Measurements from ENCODE around the gene HCFC1R1.

HCFC1R1 gene

DNA sequence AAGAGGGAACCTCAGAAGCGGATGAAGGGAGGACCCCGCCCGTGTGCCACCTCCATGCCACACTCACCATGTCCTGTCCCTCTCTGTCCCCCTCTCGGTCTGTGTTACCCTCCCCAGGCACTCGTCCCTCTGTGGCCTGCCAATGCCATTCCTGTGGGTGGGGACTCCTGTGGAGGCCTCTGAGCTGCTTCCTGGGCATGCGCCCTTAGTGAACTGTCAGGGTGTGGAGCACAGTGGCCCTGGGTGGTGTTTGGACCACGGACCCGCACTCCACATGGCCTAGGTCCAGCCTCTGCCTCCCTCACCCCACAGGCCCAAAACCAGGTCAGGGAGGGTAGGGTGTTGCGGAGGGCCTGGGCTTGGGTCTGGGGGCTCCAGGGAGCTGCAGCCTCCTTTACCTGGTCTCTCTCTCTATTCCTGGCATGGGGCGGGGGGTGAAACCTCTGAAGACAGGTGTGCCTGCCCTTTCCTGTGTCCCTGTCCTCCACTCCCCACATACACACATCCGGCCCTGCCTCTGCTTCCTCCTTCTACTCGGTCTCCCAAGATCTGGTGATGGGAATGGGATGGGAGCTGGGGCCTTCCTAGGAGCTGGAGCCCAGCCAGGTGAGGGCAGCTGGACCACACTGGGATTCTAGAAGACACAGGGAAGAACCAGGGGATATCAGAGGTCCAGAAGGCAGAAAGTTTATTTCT is 32.0 kb downstream of the HCFC1R1 start:
- DNase-seq, result no peak

DNA sequence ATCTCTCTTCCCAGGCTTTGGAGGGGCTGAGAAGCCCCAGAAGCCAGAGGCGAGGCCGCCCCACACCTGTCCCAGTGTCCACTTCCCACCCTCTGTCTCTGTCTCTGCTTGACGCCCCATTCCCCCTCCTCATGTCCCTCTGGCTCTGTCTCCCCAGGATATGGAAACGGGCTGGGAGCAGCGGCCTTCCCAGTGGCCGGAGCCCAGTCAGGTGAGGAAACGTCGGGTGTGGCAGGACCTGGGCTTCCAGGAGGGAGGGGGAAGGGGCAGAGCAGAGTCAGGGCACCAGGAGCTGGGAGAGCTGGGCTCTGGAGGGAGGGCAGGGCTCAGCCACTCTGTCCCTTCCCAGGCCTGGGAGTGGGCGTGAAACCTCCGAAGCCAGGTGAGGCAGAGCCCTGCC is 32.9 kb downstream of the HCFC1R1 start:
- no peak for DNase-seq

DNA sequence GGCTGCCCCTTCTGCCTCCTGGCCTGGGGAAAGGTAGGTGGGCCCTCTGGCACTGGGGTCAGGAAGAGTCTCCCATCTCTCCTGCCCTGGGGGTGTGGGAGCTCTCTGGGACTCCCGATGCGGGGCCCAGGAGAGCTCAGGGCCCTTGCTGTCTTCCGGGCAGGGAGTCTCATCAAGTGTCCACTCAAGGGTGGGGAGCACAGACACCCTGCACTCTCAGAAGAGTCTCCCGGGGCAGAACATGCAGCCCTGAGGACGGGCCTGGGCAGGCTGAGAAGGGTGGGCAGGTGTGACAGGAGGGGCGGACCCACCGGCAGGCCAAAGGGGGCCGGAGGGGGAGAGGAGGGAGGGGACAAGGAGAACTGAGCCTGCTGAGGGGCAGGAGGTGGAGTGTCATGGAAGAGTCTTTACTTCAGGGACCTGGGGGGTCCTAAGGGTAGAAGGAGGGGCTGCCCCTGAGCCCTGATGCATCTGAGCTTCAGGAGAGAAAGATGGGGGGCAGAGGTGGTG is 35.1 kb downstream of the HCFC1R1 start:
- no peak for DNase-seq

- no peak for DNase-seq
These were observed 35.9 kb downstream of the HCFC1R1 start for GRCh38 chr16:2987833-2988232.

DNA sequence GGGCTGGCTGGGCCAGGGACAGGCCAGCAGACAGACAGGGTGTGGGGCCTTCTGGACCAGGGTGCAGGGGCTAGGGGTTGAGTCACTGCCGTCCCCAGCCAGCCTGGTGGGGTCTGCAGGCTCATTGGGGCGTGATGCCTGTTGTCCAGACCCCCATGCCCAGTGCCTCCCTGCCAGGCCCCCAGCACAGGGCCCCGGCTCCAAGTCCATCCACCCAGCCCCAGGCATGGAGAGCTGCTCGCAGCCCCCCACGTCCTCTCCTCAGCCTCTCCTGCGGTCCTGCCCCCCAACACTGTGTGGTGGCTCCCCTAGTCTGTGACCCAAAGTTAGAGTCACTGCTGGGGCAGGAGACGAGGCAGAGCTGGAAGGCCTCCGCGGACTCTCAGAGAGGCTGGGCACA is 36.5 kb downstream of the HCFC1R1 start:
- DNase-seq, result no peak

DNA sequence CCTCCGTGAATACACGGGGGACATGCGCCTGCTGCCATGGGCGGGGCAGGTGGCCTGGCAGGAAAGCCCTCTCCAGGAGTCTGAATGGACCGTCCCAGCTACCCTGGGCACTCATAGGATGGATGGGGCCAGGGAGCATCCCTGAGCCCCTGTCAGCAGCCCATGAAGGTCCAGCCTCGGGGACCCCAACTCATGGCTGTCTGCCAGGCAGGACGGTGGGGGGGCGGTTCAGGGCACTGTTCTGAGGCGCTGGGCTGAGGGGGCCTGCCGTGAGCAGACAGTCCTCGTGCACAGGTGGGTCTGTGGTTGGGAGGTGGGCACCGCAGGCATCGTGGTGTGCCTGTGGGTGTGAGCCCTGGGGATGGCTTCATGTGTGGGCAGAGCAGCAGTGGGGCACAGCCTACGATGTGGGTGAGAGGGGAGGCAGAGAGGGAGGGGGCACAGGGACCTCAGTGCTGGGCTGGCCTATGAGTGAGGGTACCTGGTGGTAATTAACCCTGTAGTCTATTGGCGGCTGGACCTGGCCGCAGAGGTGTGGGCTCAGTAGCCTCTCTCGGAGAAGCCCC is 37.0 kb downstream of the HCFC1R1 start:
- no peak for DNase-seq

GRCh38 chr16:2985893-2986355 is 37.8 kb downstream of the HCFC1R1 start:
- no peak for DNase-seq

GRCh38 chr16:2985462-2985861 is 38.3 kb downstream of the HCFC1R1 start:
- no peak for DNase-seq

- DNase-seq, result no peak
These were observed 40.0 kb downstream of the HCFC1R1 start for GRCh38 chr16:2983706-2984136.

DNA sequence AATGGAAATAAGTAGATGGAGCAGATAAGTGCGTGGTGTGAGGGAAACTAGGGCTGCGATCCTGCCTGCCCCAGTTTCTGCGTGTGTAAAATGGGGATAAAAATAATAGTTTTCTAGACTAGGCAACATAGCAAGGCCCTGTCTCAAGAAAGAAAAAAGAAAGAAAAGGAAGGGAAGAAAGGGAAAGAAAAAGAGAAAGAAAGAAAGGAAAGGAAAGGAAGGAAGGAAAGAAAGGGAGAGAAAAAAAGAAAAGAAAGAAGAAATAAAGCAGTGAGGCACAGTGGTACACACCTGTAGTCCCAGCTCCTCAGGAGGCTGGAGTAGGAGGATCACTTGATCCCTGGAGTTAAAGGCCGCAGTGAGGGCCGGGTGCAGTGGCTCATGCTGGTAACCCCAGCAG is 41.3 kb downstream of the HCFC1R1 start:
- no peak for DNase-seq

GRCh38 chr16:2981899-2982250 is 41.9 kb downstream of the HCFC1R1 start:
- DNase-seq, result no peak

DNA sequence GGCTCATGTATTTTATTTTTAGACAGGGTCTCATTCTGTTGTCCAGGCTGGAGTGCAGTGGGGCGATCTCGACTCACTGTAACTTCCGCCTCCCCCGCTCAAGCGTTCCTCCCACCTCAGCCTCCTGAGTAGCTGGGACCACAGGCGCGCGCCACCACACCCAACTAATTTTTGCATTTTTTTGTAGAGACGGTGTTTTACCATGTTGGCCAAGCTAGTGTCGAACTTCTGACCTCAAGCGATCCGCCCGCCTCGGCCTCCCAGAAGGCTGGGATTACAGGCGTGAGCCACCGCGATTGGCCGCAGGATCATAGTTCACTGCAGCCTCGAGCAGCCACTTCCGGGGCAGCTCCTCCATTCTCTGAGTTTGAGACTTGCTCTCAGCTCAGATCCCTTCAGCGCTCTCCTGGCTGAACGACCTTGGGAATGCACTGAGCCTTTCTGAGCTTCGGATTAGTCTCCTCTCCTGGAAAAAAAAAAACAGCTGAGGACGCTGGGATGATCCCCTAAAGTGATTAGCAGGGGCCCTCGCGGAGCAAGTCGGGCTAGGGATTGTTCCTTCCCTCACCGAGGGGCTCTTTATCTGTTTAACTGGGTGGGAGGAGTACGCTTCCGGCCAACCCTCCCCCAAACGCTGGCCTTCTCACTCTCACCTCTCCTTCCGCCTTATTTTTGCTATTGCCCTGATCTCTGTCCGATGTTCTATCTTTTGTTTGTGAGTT is 42.4 kb downstream of the HCFC1R1 start:
- DNase-seq, result no peak

DNA sequence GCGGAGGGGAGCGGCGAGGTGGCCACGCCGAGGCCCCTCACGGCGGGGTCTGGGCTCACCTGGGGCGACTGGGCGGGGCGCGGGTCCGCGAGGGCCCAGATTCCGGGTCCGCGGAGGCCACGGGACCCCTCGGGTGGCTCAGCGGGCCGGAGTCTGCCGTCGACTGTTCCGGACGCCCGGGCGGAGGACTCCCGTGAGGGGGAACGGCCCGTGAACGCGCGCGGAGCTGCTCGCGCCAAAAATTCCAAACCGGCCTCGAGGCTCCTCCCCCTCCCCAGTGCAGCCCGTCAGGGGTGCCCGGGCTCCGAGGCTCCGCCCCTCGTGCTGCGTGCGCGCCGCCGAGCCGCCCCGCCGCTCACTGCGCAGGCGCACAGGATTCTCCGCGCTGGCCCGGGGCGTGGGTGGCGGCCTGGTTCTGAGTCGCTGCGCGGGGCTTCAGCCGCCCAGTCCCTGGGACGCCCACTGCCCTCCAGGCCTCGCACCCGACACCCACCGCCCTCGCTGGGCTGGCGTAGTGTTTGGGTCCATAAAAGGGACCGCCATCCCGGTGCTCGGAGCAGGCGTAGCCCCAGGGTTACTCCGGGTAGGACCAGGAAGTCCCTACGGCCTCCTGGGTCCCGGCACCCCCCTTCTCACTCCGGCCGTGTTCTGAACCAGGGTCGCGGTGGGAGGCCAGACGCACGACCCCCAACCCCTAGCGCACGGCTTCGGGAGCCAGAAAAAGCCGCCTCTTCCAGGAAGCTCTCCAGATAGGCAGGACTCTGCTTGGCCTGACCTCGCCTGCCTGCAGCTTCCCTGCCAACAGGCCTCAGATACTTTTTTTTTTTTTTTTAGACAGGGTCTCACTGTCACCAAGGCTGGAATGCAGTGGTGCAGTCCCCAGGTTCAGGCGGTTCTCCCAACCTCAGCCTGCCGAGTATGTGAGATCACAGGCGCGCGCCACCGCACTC is 43.2 kb downstream of the HCFC1R1 start, which contains the start of gene PKMYT1:
Gene PKMYT1 (minus strand): TSS at position 220 of the 950 bp plus-strand sequence. CDS start 789 bp downstream, outside the sequence.
- no peak for DNase-seq

DNA sequence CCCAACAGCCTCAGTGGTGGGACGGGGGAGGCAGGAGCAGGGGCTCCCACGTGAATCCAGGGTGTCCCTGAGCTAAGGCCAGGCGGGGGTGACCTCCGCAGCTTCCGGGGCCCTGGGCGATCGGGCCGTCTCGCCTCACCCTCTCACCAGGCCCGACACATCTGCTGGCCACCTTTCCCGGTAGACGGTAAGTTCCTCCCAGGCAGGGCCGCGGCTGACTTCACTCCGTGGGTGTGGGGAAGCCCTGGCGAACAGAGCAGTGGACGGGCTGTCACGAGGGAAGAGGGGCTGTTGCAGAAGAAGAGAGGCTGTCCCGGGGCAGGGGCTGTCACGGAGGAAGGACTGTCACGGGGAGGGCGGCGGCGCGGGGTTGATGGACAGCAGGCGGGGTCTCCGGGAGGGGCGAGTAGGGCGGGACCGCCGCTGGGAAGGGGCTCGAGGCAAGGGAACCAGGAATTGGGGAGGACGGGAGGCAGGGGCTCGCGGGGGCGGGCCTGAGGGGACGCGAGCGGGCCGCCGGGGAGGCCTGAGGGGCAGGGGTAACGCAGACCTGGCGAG is 44.0 kb downstream of the HCFC1R1 start:
- DNase-seq, result no peak

DNA sequence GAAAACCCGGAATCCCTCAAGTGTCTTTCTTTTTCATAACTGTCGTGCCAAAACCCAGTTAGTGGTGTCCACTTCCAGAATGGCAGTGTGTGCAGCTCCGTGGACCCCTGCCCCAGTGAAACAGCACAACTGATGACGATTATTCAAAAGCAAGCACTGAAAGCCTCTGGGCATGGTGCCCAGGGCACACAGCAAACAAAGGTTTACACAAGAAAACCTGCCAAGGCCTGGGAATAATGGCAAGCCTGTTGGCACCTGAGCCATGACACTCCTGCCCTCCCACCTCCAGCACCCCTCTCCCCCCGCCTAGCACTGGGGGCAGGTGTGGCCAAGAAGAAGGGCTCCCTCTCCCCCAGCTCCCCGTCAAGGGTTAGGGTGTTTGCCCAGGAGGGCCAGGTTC is 46.3 kb downstream of the HCFC1R1 start:
- no peak for DNase-seq

GRCh38 chr16:2976673-2977072 is 47.1 kb downstream of the HCFC1R1 start:
- DNase-seq, result no peak

DNA sequence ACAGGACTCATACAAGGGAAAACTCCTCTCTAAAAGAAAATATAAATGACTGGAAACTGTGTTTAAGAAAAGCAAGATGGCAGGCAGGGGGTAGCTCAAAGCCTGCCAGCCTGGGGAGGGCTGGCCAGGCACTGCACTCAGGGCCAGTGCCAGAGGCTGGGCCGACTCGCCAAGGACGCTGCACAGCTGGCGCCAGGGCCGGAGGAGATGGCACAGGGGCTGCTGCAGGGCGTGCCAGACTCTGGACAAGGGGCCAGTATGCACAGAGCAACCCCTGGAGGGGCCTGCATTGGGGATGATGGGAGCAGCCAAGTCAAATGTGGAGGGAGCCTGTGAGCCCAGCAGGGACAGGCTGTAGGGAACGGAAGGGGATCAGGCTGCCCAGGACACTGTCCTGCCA is 47.5 kb downstream of the HCFC1R1 start:
- DNase-seq, result no peak

GRCh38 chr16:2975161-2975795 is 48.5 kb downstream of the HCFC1R1 start:
- no peak for DNase-seq

DNA sequence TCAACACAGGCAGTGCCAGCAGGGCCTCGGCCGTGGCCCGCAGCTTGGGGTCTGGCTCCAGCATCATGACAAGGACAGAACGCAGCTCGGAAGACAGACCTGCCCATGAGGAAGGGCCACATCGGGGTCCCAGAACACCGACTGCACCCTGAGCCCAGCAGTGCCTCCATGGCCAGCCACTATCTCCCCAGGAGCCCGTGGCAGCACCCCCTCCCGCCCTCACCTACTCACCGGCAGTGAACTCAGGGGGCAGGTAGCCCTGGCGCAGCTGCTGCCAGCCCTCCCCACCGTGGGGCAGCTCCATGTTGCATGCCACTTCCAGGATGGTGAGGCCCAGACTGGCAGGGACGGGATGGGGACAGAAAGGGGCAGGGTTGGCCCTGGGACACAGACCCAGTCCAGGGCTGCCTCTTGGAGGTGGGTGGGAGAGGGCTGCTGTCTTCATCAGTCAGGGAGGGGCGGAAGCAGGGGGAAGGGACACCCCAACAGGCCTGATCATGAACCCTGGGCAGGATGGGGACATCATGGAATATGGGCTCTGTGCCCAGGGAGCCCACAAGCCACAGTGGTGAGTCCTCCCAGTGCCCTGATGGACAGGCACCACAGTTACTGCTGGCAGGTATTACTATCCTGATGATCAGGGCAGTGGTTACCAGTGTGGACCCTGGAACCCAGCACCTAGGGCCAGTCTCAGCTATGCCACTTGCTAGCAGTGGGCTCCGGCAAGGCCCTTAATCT is 49.3 kb downstream of the HCFC1R1 start:
- DNase-seq, result no peak

GRCh38 chr16:2973605-2974318 is 50.0 kb downstream of the HCFC1R1 start:
- DNase-seq, result no peak
